Amniotic stem cell (primary cell): ENCODE data around the gene PFN4.
A peak's percentile ranks its signal among the peaks of the same experiment; 100 is the strongest.
"Not testable (repeated sequence)": the region's sequence is repeated elsewhere in the genome, so short reads cannot be mapped to it uniquely, and the experiment has no call there.

Source experiments
- DNase-seq: peaks from one replicate; lab custom pipeline; 2025; lab: John Stamatoyannopoulos, UW

PFN4 gene

DNA sequence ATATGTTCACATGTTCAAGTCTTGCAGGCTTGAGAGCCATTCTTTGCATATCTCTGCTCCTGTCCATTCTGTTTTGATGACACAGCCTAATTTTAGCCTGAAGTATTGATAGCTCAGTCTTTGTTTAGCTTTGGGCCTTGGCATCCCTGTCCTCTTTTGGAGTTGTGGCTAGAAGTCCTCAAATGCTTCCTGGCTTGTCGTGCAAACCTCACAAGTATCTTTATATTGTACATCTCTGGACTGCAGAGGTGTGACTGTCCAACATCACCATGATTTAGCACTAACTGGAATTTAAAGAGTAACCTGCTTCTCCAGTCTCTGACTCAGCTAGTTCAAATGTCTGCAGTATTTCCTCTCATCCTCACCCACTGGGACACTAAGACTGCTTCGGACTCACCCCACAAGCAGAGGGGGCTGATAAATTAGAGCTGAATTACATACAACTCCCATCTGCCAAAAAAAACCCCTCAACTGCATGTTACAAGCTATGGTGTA, 11.7 kb downstream of the PFN4 start:
- no peak for DNase-seq

- DNase-seq = no peak
Measured at GRCh38 chr2:24110660-24111303, 12.4 kb downstream of the PFN4 start.

DNA sequence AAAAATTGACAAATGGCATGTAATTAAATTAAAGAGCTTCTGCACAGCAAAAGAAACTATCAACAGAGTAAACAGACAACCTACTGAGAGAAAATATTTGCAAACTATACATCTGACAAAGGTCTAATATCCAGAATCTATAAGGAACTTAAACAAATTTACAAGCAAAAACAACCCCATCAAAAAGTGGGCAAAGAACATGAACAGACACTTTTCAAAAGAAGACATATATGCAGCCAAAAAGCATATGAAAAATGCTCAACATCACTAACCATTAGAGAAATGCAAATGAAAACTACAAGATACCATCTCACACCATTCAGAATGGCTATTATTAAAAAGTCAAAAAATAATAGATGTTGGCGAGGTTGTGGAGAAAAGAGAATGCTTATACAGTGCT, 13.7 kb downstream of the PFN4 start:
- DNase-seq = not testable (repeated sequence)

DNA sequence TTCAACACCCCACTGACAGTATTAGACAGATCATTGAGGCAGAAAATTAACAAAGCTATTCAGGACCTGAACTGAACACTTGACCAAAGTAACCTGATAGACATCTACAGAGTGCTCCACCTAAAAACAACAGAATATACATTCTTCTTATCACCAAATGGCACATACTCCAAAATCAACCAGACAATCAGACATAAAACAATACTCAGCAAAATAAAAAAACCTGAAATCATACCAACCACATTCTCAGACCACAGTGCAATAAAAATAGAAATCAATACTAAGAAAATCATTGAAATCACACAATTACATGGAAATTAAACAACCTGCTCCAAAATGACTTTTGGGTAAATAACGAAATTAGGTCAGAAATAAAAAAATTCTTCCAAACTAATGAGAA, 15.8 kb downstream of the PFN4 start:
- DNase-seq = no peak

- no peak for DNase-seq
Measured at GRCh38 chr2:24106786-24107185, 16.3 kb downstream of the PFN4 start.

GRCh38 chr2:24105816-24106215, 17.3 kb downstream of the PFN4 start:
- DNase-seq = no peak

- no peak for DNase-seq
Measured at GRCh38 chr2:24104906-24105305, 18.2 kb downstream of the PFN4 start.

GRCh38 chr2:24104110-24104650, 19.0 kb downstream of the PFN4 start:
- DNase-seq = no peak

DNA sequence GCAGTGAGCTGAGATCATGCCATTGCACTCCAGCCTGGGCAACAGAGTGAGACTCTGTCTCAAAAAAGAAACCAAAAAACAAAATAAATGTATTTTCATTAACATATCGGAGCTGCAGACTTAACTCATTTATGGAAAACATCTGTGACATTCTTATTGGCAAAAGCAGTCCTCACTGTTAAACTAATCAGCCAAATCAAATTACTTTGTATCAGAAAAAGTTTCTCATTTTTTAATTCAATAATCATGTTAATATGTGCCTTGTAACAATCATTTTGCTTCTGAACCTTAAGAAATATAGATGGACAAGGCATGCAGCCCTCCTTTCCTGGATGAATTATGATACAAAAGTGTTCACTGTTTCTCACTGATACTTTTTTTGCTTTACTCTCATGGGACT, 20.5 kb downstream of the PFN4 start:
- DNase-seq = no peak

DNA sequence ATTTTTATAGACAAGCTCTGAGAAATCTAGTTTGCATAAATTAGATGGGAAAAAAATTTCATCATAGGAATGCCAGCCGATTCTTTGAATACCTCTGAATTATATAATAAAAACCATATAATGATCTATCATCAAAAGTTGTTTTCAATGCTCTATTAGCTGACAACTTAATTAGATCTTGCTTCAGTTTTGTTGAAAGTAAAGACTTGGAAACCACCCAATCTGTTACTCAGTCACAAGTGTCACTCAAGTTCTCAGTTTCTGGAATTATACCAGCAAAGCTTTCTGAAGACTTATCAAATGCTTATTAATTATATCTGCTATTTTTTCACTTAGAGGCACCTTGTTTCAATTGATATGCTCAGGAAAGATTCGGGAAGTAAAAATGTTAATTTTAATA, 21.1 kb downstream of the PFN4 start:
- no peak for DNase-seq

- DNase-seq = not testable (repeated sequence)
Measured at GRCh38 chr2:24100732-24101131, 22.4 kb downstream of the PFN4 start.

GRCh38 chr2:24095171-24095677, 27.9 kb downstream of the PFN4 start:
- not testable (repeated sequence) for DNase-seq

GRCh38 chr2:24093270-24093669, 29.9 kb downstream of the PFN4 start:
- DNase-seq = not testable (repeated sequence)

DNA sequence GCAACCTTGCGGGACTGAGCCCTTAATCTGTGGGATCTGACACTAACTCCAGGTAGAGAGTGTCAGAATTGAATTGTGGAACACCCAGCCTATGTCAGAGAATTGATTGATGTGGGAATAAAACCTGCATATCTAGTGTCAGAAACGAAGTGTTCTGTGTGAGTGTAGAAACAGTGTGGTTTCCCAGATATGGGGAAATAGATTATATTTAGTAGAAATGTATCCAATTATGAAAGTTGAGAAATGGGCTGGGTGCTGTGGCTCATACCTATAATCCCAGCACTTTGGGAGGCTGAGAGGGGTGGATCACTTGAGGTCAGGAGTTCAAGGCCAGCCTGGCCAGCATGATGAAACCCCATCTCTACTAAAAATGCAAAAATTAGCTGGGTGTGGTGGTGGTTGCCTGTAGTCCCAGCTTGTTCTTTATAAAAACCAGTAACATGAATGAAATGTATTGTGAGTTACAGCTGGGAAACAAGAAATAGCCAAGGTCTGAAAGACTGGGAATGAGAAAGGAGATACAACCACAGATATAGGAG, 34.2 kb downstream of the PFN4 start:
- no peak for DNase-seq

GRCh38 chr2:24087032-24087431, 36.1 kb downstream of the PFN4 start:
- DNase-seq = no peak

- DNase-seq = no peak
Measured at GRCh38 chr2:24086241-24086640, 36.9 kb downstream of the PFN4 start.

GRCh38 chr2:24085200-24085489, 38.0 kb downstream of the PFN4 start:
- DNase-seq = no peak

GRCh38 chr2:24084386-24085199, 38.5 kb downstream of the PFN4 start, which contains the start of gene TP53I3:
Gene TP53I3, minus strand, starts transcription at chr2:24084834. Its CDS starts 508 bp downstream, at chr2:24084326.
- peak; percentile 80 for DNase-seq

DNA sequence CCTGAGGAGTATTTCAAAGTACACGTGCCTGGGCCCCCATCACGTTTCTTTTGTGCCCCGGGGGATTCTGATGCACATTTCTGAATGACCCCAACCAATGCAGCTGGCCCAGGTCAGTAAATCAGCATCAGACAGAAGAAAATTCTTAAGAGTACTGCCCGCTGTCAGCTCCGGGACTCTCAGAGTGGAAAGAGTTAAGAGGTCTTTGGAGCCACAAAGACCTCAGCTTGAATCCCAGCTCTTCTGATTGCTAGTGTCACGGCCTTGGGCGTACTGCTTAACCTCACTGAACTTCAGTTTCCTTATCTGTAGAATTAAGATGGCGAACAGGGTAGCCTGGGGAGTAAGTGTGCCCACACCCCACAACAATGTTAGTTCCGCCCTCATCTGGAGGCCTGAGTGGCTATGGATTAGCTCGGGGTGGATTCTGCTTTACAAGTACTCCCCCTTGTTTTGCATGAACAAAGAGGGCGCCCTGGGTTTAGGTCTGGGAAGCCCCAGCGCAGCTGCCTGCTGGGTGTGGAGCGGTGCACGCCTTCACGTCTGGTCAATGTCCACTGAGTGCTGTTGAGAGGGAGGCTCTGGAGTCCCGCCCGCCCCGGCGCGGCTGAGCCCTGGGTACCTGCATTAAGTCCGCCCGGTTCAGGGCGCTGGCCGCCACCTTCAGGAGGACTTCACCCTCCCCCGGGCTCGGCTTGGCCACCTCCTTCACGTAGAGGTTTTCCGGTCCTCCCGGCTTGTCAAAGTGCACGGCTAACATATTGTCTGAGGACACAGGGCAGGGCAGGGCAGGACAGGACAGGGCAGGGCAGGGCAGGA, 39.4 kb downstream of the PFN4 start:
- DNase-seq = peak; percentile 38

GRCh38 chr2:24082787-24083566, 40.2 kb downstream of the PFN4 start:
- DNase-seq = no peak

- no peak for DNase-seq
Measured at GRCh38 chr2:24080701-24081100, 42.4 kb downstream of the PFN4 start.
